GM19452 (cell line): ENCODE measurements around the gene TNNT3.

Experiments used
- ATAC-seq: cut with Tn5 transposase; IDR thresholded peaks from one replicate; pipeline ENCODE4 v1.9.1; 2021; ENCODE audit not compliant: unreplicated experiment

The TNNT3 gene

DNA sequence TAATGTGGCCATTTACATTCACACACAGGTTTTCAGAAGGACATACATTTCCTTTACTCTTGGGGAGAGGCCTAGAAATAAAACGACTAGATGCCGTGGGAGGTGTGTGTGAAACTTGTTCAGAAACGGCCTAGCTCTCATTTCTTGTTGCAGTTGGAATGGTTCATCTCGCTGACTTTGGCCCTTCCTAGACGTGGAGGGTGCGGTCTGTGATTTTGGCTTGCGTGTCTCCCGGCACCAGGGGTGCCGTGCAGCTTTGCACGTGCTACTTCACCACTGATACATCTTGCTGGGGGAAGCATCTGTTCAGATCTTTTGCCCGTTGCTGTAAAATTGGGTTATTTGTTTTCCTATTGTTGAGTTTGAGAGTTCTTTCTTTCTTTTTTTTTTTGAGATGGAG is 24.7 kb upstream of the TNNT3 start:
- no peak for ATAC-seq

GRCh38 chr11:1896468-1896867 is 23.0 kb upstream of the TNNT3 start:
- ATAC-seq: no peak

DNA sequence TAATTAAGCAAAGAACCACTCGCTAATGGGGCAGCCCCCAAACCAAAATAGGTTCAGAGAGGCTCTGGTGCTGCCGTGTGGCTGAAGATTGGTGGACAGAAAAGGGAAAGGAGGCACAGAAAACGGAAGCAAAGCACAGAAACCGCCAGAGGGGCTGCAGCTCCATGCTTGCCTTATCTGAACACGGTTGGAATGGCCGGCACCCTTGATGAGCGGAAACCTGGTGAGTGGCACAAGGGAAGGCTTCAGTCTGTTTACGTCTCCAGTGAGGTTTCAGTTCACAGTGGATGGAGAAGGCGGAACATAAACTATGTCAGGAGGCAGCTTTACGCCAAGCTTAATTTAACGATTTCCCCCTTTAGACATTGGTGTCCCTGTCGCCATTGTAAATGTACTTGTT is 22.6 kb upstream of the TNNT3 start:
- no peak for ATAC-seq

GRCh38 chr11:1899090-1899489 is 20.4 kb upstream of the TNNT3 start:
- ATAC-seq: no peak

- ATAC-seq: no peak
Measured at GRCh38 chr11:1899686-1900085, 19.8 kb upstream of the TNNT3 start.

- ATAC-seq: no peak
Measured at GRCh38 chr11:1906181-1906580, 13.3 kb upstream of the TNNT3 start.

- no peak for ATAC-seq
Measured at GRCh38 chr11:1906611-1907423, 12.7 kb upstream of the TNNT3 start.

DNA sequence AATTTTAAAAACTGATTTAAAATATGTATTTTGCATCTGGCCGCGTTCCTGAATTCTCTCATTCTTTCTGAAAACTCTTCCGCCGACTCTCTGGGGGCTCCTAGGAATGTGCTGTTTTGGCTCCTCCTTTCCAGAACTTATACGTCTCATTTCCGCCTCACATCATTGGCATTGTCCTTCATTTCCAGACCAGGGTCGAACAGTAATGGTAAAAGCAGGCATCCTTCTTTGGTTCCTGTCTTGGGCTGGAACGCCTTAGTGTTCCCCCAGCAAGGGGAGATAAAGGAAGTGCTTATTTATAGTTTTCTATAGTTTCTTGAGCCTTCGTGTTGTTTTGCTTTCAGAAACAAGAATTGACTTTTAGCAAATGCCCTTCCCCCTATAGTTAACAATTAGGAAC is 10.9 kb upstream of the TNNT3 start:
- ATAC-seq: no peak

GRCh38 chr11:1909524-1909923 is 10.0 kb upstream of the TNNT3 start:
- no peak for ATAC-seq

GRCh38 chr11:1912289-1912878 is 7.1 kb upstream of the TNNT3 start:
- ATAC-seq: no peak

DNA sequence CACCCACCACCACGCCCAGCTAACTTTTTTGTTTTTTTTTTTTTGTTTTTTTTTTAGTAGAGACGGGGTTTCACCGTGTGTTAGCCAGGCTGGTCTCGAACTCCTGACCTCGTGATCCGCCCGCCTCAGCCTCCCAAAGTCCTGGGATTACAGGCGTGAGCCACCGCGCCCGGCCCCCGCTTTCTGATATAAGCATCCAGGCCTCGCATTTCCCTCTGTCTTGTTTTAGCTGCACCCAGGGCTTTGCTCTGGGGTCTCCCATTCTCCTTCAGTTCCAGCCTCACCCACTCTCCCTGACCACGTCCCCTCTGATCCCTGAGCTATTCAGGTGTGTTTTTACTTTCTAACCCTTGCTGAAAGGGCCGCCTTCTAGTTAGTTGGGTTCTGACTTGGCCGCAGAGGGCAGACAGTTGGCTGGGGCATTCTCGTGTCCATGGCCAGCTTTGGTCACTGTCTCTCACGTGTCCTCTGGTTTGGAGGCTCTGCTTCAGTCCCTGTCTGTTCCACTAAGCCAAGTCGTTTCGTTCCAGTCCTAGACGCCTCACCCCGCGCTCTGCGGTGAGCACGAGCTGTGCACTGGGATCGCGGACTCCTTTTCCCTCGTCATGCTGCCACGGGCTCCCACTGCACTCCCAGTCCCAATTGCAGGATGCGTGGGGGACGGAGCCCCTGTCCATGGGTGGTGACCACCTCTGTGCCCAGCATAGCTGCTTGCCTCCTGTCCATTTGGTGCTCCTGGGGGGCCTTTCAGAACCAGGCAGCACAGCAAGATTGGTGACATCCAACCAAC is 6.0 kb upstream of the TNNT3 start:
- no peak for ATAC-seq

- no peak for ATAC-seq
Measured at GRCh38 chr11:1915795-1916131, 3.7 kb upstream of the TNNT3 start.

DNA sequence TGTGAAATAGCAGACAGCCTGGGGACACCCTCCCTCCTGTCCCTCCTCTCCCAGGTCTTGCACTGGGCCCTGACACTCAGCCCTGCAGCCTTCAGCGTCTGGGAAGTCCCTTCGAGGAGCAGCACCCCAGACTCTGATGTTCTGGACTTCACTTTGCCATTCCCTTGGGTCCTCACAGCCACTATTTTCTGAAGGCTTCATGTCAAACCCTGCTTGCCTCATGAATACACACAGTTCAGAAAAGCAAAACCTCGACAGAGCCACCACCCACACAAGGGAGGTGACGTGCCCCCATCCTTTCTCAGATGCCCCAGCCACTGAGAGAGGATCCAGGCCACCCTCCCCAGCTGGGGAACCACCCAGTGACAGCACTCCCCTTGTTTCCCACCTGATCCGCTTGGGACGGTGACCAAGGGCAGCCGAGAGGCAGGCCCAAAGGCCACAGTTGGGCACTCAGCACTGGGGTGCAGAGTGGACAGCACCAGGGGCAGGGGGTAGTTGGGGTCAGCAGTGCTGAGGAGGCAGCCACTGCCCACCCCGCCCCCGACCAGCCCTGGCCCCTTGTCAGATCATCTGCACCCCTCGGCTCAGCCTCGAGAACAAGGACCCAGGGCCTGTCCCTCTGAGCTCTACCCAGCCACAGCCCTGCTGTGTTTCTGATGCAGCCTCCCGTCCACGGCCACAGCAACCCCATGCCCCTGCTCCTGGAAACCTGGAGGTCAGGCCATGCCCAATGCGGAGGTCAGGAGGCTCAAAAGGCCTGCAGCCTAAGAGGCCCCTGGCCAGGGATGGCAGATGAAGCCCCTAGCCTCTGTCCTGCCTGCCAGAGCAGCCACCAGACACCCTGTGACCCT is 3.1 kb upstream of the TNNT3 start:
- no peak for ATAC-seq

GRCh38 chr11:1916986-1917522 is 2.4 kb upstream of the TNNT3 start:
- no peak for ATAC-seq

- ATAC-seq: no peak
Measured at GRCh38 chr11:1917523-1918435, 1.7 kb upstream of the TNNT3 start.

GRCh38 chr11:1918436-1919315 is 827 bp upstream of the TNNT3 start:
- ATAC-seq: no peak

DNA sequence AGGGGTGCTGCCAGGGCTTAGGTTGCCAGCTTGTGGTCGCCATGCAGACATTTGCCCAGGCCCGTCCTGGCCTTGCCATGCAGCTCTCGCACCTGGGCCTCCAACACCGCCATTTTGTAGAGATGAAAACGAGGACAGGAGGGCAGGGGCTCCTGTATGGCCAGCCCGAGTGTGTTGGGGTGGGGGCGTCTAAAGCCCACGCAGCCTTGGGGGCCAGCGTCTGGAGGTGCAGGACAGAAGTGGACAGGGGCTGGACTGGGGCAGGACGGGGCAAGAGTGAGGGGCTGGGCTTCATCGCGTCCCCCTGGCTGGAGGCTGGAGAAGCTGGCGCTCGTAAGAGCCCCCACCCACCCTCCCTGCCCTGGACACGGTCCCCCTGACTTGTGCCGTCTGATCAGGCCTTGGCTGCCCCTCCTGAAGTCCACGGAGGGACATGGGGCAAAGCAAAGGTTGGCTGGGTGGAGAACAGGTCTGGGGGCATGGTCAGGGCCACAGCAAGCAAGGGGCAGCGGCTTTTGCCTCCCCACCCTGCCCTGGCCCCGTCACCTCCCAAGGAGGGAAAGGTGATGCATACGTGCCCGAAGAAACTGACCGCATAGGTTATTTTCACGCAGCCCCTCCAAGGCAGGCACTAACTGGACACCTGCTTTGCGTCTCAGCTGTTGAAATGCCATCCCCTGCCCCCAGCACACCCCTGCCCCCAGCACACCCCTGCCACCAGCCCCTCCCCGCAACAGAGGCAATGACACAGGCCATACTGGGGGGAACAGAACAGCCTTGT is 815 bp downstream of the TNNT3 start:
- ATAC-seq: no peak

DNA sequence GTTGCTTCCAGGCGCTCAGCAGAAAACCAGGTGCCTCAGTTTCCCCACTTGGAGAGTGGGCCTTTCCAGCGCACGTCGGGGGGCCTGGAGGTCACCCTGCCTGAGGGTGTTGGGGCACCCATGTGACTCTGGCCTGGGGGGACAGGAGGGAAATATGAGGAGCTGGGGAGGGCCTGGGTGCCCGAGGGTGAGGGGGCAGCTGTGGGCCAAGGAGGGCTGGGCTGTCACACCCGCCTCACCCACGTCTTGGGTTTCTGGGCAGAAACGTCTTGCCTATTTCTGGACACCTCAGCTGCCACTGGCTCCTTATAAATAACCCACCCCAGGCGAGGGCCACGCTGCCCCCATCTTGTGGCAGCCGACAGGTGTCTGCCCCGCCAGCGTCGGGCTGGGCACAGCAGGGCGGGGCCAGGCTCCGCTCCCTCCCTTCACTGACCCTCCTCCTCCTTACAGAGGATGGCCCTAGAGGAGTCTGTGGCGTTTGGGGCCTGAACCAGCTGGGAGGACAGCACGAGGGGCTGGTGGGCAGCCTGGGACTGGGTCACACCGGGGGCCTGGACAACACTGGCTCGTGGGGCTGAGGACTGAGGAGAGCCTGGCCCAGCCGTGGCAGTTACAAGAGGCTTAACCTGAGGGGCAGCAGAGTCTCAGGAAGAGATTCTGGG is 1.5 kb downstream of the TNNT3 start:
- ATAC-seq: no peak
